ENCODE data around the gene FCRL4. TPM values are rescaled to one million over a fixed set of nuclear protein-coding genes. Genes with fewer than 3 reads are reported as not detected.

FCRL4 gene
- polyA plus RNA-seq (2014; cell fraction: cytosol; rRNA removed), result not detected in 2 replicates
- not detected in 2 replicates for polyA plus RNA-seq (2014; cell fraction: nucleus; rRNA removed)

DNA sequence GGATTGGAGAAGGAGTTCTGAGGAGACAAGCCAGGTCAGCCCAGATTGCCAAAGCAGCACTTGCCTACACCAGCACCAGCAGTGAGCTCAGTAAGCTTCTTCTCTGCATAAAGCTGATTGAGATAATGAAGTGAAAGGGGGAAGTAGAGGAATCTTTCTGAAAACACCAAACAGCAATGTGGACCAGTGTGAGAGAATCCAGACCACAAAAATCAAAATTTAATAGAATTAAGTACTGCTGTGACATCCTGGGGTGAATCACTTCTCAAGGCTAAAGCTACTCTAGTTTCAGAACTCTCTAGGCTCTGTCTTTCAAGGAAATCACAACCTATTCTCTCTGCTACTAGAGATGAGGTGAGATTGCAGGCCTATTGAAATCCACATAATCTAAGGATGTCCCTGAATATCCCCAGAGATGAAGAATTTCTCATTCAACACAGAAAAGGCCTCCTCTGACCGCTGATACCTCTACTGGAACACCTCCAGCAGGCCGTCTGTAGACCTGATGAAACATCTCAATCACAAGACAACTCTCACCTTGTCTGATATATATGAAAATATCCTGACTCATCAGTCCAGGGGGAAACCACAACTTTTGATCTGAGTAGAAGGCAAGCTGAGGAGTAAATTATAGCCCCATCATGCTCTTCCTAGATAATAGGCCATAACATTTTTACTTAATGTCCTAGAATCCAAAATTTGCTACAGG lies at the start of gene FCRL4:
Gene FCRL4 (minus strand): TSS at position 127 of the 709 bp plus-strand sequence. CDS start 141 bp downstream, outside the sequence.
- DNase-seq (ENCODE audit: low spot score), result no peak

DNA sequence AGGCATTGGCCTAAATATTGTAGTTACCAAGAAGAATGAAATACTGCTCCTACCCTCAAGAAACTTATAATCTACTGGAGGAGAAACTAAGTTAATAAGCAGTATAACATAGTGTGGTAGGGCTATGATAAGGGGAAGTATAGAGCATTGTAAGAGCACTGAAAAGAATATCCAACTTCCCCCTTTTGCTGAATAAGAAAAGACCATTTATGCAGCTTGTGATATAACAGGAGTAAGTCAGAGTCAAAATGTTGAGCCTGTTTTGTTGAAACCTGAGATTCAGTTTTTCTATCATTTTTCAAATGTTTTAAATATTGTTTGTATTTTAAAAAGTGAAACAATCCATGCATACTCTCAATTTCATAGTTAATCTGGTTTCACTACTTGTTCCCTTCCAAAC lies 48.3 kb upstream of the FCRL4 start:
- DNase-seq (ENCODE audit: low spot score), result no peak

DNA sequence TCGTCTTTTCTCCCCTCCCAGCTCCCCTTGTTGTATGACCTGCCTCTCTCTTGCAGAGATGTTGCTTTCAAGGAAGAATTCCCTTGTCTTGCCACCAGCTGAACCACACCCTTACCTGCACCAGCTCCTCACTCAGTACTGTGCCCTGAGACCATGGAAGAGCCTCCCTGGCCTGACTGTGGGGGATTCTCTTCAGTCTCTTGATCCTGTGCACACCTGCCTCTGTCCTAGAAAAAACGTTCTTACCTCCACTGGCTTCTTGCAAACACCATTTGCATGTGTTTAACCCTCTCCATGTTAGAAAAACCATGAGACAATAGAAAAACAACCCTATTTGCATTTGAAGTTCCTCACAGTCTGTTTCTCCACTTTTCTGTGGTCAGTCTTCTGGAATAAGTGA lies 43.3 kb upstream of the FCRL4 start:
- no peak for DNase-seq (ENCODE audit: low spot score)

DNA sequence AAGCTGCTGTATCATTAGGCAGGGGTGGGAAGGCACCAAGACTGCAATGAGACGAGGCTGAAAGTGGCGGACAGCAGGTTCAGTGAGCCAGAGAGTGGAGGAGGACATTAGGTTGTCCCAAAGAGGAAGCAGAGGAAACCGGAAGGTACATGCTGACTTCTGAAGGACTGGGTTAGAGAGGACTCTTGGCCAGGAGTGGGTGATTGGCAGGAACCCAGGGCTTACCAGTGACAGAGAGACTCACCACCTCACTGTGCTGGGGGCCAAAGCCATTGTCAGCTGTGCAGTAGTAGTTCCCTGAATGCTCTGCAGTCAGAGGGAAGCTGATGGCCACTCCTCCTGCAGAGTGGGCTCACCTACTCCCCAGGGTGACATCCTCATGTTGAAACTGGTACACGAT lies 41.9 kb upstream of the FCRL4 start:
- no peak for DNase-seq (ENCODE audit: low spot score)

DNA sequence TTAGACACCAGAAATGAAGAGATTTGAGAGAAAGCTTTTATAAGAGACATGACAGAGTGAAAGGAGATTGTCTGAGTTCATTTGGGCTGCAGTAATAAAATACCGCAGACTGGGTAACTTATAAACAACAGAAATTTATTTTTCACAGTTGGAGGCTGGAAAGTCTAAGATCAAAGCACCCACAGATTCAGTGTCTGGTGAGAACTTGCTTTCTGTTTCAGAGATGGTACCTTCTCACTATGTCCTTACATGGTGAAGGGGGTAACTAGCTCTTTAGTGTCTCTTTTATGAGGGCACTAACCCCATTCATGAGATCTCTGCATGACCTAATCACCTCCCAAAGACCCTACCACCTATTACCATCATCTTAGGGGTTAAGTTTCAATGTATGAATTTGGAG lies 30.9 kb upstream of the FCRL4 start:
- no peak for DNase-seq (ENCODE audit: low spot score)

DNA sequence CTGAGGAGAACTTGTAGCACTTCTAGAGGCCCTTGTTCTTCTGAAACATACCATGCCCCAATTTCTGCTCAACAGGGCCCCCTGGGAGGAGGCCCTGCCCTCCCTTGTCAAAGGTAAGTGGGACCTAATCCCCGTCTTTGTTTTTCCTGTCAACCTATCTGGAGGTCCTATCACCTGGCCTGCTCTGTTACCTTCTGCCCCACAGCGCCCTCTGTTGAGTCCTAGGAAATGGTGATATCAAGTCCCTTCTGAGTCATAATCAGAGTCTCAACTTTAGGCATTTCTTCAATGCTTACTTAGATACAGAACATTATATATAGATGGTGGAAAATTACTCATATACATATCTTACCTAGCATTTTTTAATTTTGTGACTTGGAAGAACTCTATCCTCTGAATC lies 28.2 kb upstream of the FCRL4 start:
- DNase-seq (ENCODE audit: low spot score), result no peak

DNA sequence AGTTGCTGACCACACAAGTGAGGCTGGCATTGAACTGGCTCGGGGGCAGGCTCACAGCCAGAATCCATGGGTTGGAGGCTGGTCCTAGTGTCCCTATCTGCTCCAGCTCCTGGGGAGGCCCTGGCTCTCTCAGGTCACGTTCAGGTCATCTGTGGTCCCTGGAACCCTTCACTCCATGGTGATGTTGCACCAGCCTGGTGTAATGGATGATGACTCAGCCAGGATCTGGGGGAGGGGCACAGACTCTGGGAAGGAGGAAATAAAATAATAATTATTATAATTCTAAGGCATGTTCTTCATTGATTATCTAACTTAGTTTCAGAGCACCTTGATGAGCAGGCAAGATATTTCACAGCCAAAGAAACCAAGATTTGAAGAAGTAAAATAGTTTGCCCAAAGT lies 26.6 kb upstream of the FCRL4 start:
- DNase-seq (ENCODE audit: low spot score), result no peak

DNA sequence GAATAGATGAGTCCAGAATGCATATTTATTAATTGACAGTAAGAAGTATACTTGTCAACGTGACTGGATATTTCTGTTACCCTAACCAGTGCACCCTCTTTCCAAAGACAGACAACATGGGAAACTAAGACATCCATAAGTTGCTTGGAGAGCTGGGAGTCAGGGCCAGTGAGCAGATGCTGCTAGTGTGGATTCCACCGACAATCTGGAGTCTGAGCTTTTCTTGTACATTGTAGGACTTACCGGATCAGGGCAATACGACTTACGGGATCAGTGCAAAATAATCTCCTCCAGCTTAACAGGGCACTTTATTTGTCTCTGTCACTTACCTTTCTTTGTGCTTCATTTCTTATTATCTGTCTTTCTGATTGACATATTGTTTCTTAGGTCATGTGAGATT lies 24.6 kb upstream of the FCRL4 start:
- DNase-seq (ENCODE audit: low spot score), result no peak

DNA sequence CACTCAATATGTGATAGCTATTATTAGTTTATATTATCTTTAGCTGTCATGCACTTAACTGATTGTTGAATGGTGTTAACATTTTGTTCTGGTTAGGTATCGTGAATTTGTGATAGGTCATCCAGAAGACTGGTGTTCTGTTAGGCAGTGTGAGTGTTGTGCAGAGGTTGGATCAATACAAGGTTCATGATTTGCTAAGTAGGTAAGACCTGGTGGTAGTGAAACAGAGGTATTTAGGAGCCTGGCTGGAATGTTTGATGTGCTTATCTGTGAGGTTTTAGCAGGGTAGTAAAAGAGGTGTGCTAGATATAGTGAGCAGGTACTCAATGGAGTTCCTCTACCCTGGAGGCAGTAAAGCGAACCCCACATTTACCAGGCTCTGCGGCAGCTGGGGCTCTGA lies 20.3 kb upstream of the FCRL4 start:
- no peak for DNase-seq (ENCODE audit: low spot score)

DNA sequence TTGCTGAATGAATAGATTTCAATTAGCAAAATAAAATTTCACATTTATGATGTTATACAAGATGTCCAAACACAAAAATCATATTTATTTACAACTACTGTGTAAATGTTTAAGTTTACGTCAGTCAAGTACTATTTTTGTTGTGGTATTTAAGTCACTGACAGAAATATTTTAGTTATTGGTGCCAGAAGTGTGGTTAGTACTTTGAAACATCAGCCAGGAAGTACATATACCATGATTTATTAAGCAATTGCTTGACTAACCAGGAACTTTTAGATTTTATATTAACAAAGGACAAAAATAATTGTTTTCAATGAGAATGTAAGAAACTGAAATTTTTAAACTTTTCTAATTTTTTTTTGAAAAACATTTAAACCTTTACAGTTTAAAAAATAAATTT lies 2.4 kb upstream of the FCRL4 start:
- DNase-seq (ENCODE audit: low spot score), result no peak

DNA sequence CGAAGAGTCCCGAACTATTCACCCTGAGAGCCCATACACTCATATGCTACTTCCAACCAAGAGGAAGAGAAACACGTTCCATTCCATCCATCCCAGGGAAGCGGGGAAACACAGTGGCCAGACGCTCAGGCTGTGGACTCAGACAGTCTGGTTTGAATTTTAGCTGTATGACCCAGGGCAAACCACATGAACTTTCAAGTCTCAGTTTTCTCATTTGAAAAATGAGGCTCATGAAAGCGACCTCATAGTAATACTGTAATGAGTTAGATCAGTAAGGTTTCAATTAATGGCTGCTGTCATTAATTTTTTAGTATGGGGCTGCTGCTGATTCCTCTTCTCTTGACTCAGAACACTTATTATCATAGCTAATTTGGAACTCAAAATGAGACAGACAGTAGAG lies 1.5 kb downstream of the FCRL4 start:
- DNase-seq (ENCODE audit: low spot score), result no peak

DNA sequence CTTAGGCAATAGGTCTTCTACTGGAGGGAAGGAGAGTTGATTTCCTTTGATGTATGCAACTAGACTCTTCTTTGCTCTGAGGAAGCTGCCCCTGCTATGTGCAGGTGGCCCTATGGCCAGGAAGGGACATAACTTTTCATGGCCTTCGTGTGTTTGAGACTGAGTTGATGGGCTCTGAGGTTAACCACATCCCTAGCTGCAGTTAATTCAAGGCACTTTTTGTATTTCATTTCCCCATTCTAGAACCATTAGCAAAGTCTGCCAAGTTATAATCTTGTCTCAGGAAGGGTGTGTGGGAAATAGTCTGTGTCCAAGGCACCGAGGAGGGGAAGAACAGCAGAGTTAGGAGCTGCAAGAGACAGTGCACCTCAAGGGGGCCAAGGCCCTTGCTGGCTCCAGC lies 2.5 kb downstream of the FCRL4 start:
- DNase-seq (ENCODE audit: low spot score), result no peak

DNA sequence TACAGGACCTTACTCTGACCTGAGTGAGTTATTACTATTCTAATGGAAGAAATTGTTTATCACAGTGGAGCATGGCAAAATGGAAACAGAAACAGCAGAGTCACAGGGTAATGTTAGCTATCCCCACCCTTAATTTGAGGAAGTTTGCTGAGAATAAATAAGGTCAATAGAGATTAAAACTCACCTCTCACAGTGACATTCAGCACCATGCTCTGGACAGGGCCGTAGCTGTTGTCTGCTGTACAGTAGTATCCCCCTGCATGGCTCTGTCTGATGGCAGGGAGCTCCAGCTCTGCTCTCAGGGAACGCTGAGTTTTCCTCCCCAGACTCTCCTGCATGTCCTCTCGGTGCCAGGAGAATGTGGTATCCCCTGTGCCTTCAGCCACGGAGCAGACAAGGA lies 11.9 kb downstream of the FCRL4 start:
- no peak for DNase-seq (ENCODE audit: low spot score)

DNA sequence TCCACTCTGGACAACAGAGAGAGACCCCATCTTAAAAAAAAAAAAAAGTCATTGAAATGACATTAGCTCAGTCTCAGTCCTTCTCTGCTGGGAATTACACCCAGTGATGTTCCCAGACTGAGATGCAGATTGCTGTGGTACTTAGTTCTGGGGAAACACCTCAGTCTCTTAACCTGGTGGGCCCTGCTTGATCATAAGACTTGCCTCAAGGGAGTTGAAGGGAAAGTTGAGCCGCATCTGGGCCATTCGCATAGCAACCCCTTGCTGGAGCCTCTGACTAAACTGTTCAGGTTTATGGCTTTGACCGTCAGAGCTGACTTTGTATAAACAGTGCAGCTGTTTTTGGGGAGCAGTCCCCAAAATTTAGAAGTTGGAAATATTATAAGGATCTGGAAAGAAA lies 13.4 kb downstream of the FCRL4 start:
- no peak for DNase-seq (ENCODE audit: low spot score)

DNA sequence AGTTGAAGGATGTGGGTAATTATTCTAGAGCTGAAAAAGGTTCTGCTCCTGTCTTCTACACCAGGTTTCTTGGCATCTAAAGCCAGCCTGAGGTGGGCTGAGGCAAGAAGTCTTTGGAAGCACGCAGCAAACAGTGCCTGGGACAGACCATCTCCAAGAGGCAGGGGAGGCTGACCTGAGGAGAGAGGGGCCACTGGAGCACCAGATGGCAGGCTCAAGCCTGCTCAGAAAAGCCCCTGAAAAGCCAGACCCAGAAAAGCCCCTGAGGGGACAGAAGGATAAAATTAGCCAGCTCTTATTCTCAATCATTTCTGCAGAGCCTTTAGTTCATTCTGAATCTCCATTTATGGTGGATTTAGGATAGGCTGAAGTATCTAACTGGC lies 17.1 kb downstream of the FCRL4 start:
- no peak for DNase-seq (ENCODE audit: low spot score)

DNA sequence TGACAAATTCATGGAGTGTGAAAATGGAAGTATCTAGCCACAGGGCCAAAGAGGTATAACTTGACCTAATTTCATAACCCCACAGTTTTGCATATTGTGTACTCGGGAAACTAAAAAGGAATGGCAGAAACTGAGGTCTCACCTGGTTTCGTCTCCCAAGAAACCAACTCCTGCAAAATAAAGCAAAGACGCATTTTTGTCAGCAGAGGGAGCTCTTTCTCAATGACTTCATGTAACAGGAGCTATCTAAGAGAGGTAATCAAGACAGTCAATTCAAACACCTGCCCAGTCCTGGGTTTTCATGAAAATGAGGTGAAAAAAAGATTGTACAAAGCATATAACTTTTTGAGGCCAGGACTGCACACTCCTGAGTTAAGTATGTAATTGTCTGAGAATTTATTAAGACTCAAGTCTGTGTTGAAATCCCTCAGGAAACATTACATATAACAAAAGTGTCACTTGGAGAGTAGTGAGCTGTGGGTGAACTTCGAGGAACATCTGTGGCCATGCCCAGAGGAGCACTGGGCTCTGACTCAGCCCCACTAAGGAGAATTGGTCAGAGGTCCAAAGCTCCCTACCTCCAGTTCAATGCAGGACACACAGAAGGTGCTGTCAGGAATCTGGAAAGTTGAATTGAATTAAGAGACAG lies 17.6 kb downstream of the FCRL4 start:
- DNase-seq (ENCODE audit: low spot score), result peak; percentile 68

DNA sequence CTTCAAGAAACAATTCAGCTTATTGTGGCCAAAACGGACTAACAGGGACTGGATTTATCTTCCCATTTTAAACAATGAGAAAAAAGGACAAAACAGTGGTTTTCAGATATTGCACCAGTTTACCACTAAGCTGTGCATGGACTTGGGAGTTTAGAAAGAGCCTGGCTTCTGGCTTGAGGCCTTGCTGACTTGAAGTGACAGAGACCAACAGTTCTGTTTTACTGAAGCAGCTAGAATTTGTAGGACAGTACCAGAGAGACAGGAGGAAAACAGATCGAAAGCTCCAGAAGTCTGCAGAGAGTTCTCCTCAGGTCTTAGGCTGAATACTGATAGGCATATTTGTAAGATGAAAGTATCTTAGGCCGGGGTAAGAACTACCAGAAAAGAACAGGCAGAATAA lies 20.5 kb downstream of the FCRL4 start:
- no peak for DNase-seq (ENCODE audit: low spot score)

DNA sequence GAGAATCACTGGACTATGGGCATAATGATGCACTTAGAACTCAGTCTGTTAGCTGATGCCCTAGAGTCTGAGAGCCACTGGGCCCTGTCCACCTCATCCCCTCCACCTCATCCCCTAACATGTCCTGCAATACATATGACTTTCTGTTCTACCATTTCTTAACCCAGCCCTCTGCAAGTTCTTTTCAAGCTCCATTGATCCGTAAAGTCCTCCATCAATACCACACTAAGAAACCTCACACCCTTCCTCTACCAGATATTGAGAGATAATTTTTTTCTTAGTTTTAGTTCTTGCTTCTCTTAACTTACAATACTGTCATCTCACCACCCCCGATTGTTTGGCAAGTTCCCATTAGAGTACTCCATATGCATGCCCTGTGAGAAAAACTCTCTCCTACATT lies 22.1 kb downstream of the FCRL4 start:
- DNase-seq (ENCODE audit: low spot score), result no peak

DNA sequence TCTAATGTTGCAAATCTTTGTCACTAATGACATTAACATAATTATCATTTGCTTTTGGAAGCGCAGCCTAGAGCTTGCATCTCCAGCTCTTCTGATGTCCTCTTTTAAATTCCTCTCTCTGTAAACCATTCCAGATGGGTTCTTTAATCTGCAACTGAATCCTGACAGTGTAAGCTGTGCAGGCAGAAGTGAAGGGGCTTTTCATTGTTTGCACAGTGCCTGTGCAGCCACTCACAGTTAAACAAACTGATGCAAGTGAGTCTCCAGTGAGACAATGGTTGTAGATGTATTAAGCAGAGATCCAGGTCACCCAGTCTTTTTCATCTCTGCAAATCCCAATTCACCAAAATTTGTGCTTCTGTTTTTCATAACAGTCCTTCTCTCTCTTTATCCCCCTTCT lies 23.0 kb downstream of the FCRL4 start:
- DNase-seq (ENCODE audit: low spot score), result no peak

DNA sequence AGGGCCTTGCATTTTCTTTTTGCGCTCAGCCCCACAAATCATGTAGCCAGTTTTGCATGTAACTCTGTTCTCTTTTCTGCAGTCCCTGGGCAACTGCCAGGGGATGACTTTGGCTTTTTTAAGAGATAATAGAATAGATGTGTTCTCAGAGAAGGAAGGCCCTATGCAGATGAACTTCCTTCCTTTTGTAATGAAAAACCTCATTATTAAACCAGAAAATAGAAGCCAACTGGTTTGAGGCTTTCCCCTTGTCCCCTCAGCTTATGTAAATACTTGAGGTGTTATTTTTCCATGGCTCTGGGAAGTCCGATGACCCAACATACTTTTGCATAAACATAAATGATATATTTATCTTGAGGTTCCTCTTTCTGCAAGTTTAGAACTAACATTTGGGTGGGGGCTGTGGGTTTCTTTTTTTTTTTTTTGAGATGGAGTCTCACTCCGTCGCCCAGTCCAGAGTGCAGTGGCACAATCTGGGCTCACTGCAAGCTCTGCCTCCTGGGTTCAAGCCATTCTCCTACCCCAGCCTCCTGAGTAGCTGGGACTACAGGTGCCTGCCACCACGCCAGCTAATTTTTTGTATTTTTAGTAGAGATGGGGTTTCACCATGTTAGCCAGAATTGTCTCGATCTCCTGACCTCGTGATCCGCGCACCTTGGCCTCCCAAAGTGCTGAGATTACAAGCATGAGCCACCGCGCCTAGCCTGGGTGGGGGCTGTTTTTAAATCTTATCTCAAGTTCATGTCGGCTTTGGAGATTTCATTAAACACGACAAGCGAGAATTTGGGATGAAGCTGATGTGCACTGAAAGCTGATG lies 31.2 kb downstream of the FCRL4 start:
- DNase-seq (ENCODE audit: low spot score), result no peak

DNA sequence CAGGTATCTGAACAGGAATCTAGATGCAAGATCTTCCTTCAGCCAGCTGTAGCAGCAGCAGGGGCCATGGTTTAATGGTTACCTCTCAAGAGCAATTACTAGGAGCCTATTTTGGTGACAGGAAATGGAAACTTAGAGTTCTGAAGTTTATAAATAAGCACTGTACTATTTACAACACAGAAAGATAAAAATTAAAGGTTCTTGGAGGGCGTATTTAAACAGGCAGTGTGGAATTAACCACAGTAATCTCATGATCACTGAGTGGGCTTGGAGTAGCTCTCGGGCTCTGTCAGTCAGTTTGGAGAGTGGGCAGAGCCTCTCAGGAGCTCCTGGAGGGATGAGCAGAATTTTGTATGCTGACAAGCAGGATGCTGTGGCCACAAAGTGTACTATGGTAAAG lies 35.4 kb downstream of the FCRL4 start:
- no peak for DNase-seq (ENCODE audit: low spot score)

DNA sequence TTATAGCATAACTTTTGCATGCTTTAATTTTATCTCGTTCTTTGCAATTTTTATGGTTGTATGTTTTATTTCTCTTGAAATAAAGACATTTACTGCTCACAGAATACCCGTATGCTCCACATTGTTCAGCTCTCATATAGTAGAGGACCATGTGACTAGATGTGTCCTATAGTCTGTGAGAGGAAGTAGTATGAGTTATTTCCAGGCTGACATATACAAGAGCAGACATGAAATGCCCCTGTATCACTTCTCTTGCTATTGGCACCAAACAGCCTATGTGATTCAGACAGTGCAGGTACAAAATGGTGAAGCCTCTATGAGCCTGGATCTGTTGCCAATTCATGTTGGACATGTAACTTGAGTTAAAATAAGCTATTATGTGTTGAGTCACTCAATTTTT lies 39.8 kb downstream of the FCRL4 start:
- no peak for DNase-seq (ENCODE audit: low spot score)

Measured in SK-N-DZ (cell line).